Endothelial cell of umbilical vein (primary cell): ENCODE results near the gene OMA1. TPM values are rescaled to one million over a fixed set of nuclear protein-coding genes. Genes with fewer than 3 reads are reported as not detected.

ENCODE experiments used
- BruUV-seq: library from RNA; stranded (reverse); fragments of 400-500 nt; replicated peaks from 2 replicates; lab custom pipeline; 2021; lab: Mats Ljungman, UMichigan
- CTCF ChIA-PET: fragments of 300-600, 350-600 bp; sonication (Branson Sonifier 250); formaldehyde crosslinking; loops from one replicate; lab custom pipeline; 2021; ENCODE audit warnings: antibody characterized with exemption, inconsistent platforms; lab: Charles Lee
- POLR2A ChIA-PET: fragments of 300-600, 350-600 bp; sonication (Branson Sonifier 250); formaldehyde crosslinking; loops from one replicate; lab custom pipeline; 2021; ENCODE audit warnings: antibody characterized with exemption, inconsistent platforms; lab: Charles Lee
- DNase-seq: peaks from one replicate; pipeline ENCODE4 v3.0.0-alpha.2; 2011; ENCODE audit warnings: low read depth, low spot score
- FAIRE-seq: peaks from 2 replicates; lab custom pipeline; 2011; peaks lifted over from hg19 to GRCh38; lab: Jason Lieb, UNC
- H2AFZ ChIP-seq: 2 replicates; pipeline ENCODE4 v1.6.0; 2012; ENCODE audit warnings: low read depth, low read length, control low read depth, inconsistent platforms
- H3K27ac ChIP-seq: 2 replicates; pipeline ENCODE4 v1.5.1; 2011; ENCODE audit warnings: low read depth, mild to moderate bottlenecking, control low read depth, low read length, moderate library complexity; ENCODE audit not compliant: insufficient read depth
- H3K27me3 ChIP-seq, 2 experiments: 2 replicates each; pipeline versions ENCODE4 v1.6.0 to v1.6.1; 2011; ENCODE audit warnings: low read length in 2 of 2, mixed read lengths in 1 of 2; ENCODE audit not compliant: control insufficient read depth in 2 of 2, insufficient read depth in 2 of 2
- H3K36me3 ChIP-seq, 2 experiments: 2 replicates in 1 of 2; 3 replicates in 1 of 2; pipeline ENCODE4 v1.5.1; 2011; ENCODE audit warnings: low read length in 2 of 2, mild to moderate bottlenecking in 1 of 2, moderate library complexity in 1 of 2; ENCODE audit not compliant: control insufficient read depth in 2 of 2, insufficient read depth in 2 of 2; ENCODE audit errors: extremely low read depth in 1 of 2
- H3K4me1 ChIP-seq: 3 replicates; pipeline ENCODE4 v1.5.1; 2011; ENCODE audit warnings: mild to moderate bottlenecking, low read length; ENCODE audit not compliant: control insufficient read depth, insufficient read depth; ENCODE audit errors: extremely low read depth
- H3K4me2 ChIP-seq: 2 replicates; pipeline ENCODE4 v1.6.1; 2011; ENCODE audit warnings: low read length, control low read depth, mixed read lengths; ENCODE audit not compliant: insufficient read depth
- H3K4me3 ChIP-seq, 3 experiments: fragments of 200-600 bp in 1 of 3; sonication (generic), shearing (Covaris generic) in 1 of 3; replicated peaks in 1 of 3; 2 replicates each; pipeline ENCODE4 v1.5.1; 2011 to 2016; ENCODE audit warnings: control low read depth in 3 of 3, low read length in 3 of 3, mild to moderate bottlenecking in 2 of 3, inconsistent platforms in 1 of 3, low read depth in 1 of 3, moderate library complexity in 1 of 3; ENCODE audit not compliant: insufficient read depth in 1 of 3
- H3K79me2 ChIP-seq: 2 replicates; pipeline ENCODE4 v1.6.0; 2012; ENCODE audit warnings: low read length, inconsistent platforms; ENCODE audit not compliant: control insufficient read depth, insufficient read depth
- H3K9ac ChIP-seq: replicated peaks from 2 replicates; pipeline ENCODE3; 2011; ENCODE audit warnings: low read length, control low read depth; ENCODE audit not compliant: insufficient read depth; ENCODE audit errors: extremely low read depth
- H3K9me1 ChIP-seq: replicated peaks from 3 replicates; pipeline ENCODE4 v1.6.0; 2011; ENCODE audit warnings: mild to moderate bottlenecking, low read length; ENCODE audit not compliant: control insufficient read depth, insufficient read depth; ENCODE audit errors: extremely low read depth
- H3K9me3 ChIP-seq: replicated peaks from 2 replicates; pipeline ENCODE4 v1.5.1; 2012; ENCODE audit warnings: low read length, inconsistent platforms; ENCODE audit not compliant: control insufficient read depth, insufficient read depth
- H4K20me1 ChIP-seq: replicated peaks from 2 replicates; pipeline ENCODE3; 2011; ENCODE audit warnings: mild to moderate bottlenecking, low read length; ENCODE audit not compliant: control insufficient read depth, insufficient read depth; ENCODE audit errors: extremely low read depth
- EZH2 ChIP-seq: IDR thresholded peaks from 2 replicates; pipeline ENCODE4 v1.6.1; 2012; ENCODE audit warnings: borderline replicate concordance, low read depth, mild to moderate bottlenecking, moderate library complexity, low read length, inconsistent platforms; ENCODE audit not compliant: severe bottlenecking
- FOS ChIP-seq: IDR thresholded peaks from 2 replicates; pipeline ENCODE4 v1.6.1; 2011; ENCODE audit warnings: mild to moderate bottlenecking, low read length, moderate library complexity, borderline replicate concordance; ENCODE audit not compliant: insufficient read depth
- GATA2 ChIP-seq: IDR thresholded peaks from 2 replicates; pipeline ENCODE4 v1.7.0; 2011; ENCODE audit warnings: low read depth, mild to moderate bottlenecking, moderate library complexity, mixed read lengths, low read length; ENCODE audit not compliant: insufficient read length, insufficient read depth
- JUN ChIP-seq: IDR thresholded peaks from 2 replicates; pipeline ENCODE4 v1.6.1; 2011; ENCODE audit warnings: borderline replicate concordance, low read depth; ENCODE audit not compliant: insufficient read length, insufficient read depth
- MYC ChIP-seq: IDR thresholded peaks from one replicate; pipeline ENCODE4 v1.6.1; 2011; ENCODE audit warnings: mild to moderate bottlenecking, low read depth, low read length
- POLR2A ChIP-seq: IDR thresholded peaks from 2 replicates; pipeline ENCODE4 v1.6.1; 2012; ENCODE audit warnings: low read depth, mild to moderate bottlenecking, control low read depth, low read length
- POLR2AphosphoS5 ChIP-seq: IDR thresholded peaks from 2 replicates; pipeline ENCODE4 v1.6.1; 2012; ENCODE audit warnings: low read depth, mild to moderate bottlenecking, control low read depth, low read length, moderate library complexity; ENCODE audit not compliant: insufficient read depth
- dilution Hi-C: fragments of 300-500 bp; cut with MboI; formaldehyde crosslinking; loops from one replicate; pipeline ENCODE4 v1.15.0; 2019; ENCODE audit warnings: low sequenced_read_pairs; ENCODE audit not compliant: extremely low pct_ligation_motif_present
- intact Hi-C: fragments of 100-400 bp; cut with micrococcal nuclease; formaldehyde crosslinking; loops from one replicate; pipeline ENCODE4 v1.10.0; 2022
- polyA plus RNA-seq, 4 experiments: library from polyadenylated mRNA; depleted of rRNA in 3 of 4; stranded (reverse) in 3 of 4; unstranded in 1 of 4; fragments of >200 nt; gene quantifications; 2 replicates each; pipeline versions ENCODE4 v1.2.1 to v1.2.3, GENCODE V29; 2011 to 2012; ENCODE audit warnings: missing spikeins in 1 of 4
- total RNA-seq: library from RNA; stranded (reverse); gene quantifications from 2 replicates; pipeline ENCODE4 v1.2.3, GENCODE V29; 2021
- TF ChIP-seq, protein P1 (sequence below), 2 donors: IDR thresholded peaks; 1 replicate in 1 of 2; 2 replicates in 1 of 2; pipeline ENCODE4 v1.5.1; 2011; ENCODE audit warnings: low read length in 2 of 2, mild to moderate bottlenecking in 2 of 2, moderate library complexity in 2 of 2, control low read depth in 1 of 2, inconsistent platforms in 1 of 2, low read depth in 1 of 2; ENCODE audit not compliant: insufficient read depth in 1 of 2; ENCODE audit errors: extremely low read depth in 1 of 2
- TF ChIP-seq, protein P2 (sequence below): IDR thresholded peaks from 2 replicates; pipeline ENCODE4 v1.6.1; 2011; ENCODE audit not compliant: insufficient read depth, insufficient read length

OMA1 gene
- total and polyA plus RNA-seq, 2 donors (not counting 3 experiments of a cell fraction or from before 2014, with no cell fraction given), result 4.0 to 4.6 TPM

DNA sequence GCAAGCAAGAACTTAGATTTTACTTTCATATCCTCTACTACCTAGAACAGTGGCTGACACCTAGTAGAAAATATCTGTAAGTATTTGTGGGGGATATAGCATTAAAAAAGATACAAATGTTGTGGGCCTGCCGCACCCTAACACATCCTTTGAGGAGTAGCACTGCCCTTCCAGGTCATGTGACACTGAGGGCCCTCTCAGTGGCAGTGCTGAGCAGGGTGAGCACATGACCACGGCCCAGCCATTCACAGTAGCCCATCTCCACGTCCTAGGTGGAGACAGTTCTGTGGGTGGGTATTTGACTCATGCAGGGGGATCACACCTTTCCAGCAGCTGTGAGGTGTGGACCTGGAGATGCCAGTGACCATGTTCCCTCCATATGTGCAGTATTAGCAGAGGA, 108.9 kb downstream of the OMA1 start:
- intact Hi-C loops (loop anchor here (10.0 kb wide), 1 partner anchor 183 kb away; no protein-coding TSS in a partner anchor), dilution Hi-C loops (no loop called here)
- no peak overlapping the region for H3K9ac ChIP-seq
- no peak overlapping the region for H3K27ac ChIP-seq
- no peaks in the 10 kb centered on the region for H3K27me3 ChIP-seq
- H2AFZ ChIP-seq, result no peak overlapping the region
- BruUV-seq, result no TSS peak
- peaks cover 17% of the 10 kb centered on the region for H3K4me1 ChIP-seq
- no peaks in the 10 kb centered on the region for H3K79me2 ChIP-seq
- no peaks in the 10 kb centered on the region for H3K9me3 ChIP-seq
- TF ChIP-seq POLR2AphosphoS5, result no peak
- TF ChIP-seq, protein P1, sequence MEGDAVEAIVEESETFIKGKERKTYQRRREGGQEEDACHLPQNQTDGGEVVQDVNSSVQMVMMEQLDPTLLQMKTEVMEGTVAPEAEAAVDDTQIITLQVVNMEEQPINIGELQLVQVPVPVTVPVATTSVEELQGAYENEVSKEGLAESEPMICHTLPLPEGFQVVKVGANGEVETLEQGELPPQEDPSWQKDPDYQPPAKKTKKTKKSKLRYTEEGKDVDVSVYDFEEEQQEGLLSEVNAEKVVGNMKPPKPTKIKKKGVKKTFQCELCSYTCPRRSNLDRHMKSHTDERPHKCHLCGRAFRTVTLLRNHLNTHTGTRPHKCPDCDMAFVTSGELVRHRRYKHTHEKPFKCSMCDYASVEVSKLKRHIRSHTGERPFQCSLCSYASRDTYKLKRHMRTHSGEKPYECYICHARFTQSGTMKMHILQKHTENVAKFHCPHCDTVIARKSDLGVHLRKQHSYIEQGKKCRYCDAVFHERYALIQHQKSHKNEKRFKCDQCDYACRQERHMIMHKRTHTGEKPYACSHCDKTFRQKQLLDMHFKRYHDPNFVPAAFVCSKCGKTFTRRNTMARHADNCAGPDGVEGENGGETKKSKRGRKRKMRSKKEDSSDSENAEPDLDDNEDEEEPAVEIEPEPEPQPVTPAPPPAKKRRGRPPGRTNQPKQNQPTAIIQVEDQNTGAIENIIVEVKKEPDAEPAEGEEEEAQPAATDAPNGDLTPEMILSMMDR (IDR thresholded peaks at IDR 0.05; ENCODE audit: extremely low read depth in 1 of 2, insufficient read depth in 1 of 2, low read depth in 1 of 2, low read length in 2 of 2), result no peak
- TF ChIP-seq GATA2, result no peak
- TF ChIP-seq, protein P2, sequence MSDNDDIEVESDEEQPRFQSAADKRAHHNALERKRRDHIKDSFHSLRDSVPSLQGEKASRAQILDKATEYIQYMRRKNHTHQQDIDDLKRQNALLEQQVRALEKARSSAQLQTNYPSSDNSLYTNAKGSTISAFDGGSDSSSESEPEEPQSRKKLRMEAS, result no peak
- no peak for TF ChIP-seq JUN
- TF ChIP-seq EZH2, result no peak
- no peak for TF ChIP-seq MYC
- no peak for TF ChIP-seq FOS
- no peak for TF ChIP-seq POLR2A
- H3K4me2 ChIP-seq, result no peak overlapping the region
- ChIA-PET CTCF (no interaction called here), POLR2A (no interaction called here)
- DNase-seq, result no peak
- FAIRE-seq, result no peak
- no peaks in the 10 kb centered on the region for H3K9me1 ChIP-seq
- no peaks in the 10 kb centered on the region for H3K36me3 ChIP-seq
- H4K20me1 ChIP-seq, result no peaks in the 10 kb centered on the region
- H3K4me3 ChIP-seq, result no peak overlapping the region
